GM19467 (cell line): Measurements from ENCODE around the gene CCL25.

Source experiments
- ATAC-seq: cut with Tn5 transposase; IDR thresholded peaks from one replicate; pipeline ENCODE4 v1.9.1; 2021; ENCODE audit warnings: mild to moderate bottlenecking, moderate library complexity; ENCODE audit not compliant: unreplicated experiment

Gene CCL25

DNA sequence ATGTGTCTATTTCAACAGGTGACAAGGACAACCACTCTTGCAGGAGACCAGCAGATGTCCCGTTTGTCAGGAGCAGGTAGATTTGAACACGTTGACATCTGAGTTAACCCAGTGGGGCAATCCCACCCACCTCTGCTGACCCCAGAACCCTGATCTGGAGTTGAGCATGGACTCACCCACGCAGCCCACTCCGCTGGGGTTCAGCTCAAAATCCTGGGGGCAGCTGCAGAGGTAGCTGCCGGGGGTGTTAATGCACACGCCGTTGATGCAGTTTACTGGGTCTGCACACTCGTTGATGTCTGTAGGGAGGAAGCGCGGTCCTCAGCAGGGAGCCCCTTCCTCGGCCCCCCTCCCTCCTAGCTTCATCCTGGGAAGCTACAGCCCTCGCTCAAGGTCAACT is 56.9 kb downstream of the CCL25 start:
- no peak for ATAC-seq

DNA sequence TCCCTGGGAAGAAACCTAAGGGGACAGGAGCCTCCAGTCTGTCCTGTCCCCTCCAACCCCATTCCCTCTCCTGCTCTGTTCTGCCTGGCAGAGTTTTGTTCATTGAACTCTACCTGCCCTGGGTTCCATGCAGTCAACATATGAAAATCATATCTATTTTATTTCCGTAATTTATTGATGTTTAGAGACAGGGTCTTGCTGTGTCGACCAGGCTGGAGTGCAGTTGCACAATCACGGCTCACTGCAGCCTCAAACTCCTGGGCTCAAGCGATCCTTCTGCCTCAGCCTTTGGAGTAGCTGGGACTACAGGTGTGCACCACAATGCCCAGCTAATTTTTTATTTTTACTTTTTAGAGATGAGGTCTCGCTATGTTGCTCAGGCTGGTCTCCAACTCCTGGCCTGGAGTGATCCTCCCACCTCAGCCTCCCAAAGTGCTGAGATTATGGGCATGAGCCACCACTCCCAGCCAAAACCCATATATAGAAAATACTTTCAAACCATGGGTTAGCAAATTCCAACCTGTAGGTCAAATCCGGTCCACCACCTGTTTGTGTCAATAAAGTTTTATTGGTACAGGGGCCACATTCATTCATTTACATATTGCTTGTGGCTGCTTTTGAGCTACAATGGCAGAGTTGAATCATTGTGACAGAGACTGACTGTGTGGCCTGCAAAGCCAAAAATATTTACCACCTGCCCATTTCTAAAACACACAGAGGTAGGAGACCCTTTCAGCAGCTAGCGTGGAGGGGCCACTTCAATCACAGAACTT is 57.5 kb downstream of the CCL25 start:
- ATAC-seq: no peak

DNA sequence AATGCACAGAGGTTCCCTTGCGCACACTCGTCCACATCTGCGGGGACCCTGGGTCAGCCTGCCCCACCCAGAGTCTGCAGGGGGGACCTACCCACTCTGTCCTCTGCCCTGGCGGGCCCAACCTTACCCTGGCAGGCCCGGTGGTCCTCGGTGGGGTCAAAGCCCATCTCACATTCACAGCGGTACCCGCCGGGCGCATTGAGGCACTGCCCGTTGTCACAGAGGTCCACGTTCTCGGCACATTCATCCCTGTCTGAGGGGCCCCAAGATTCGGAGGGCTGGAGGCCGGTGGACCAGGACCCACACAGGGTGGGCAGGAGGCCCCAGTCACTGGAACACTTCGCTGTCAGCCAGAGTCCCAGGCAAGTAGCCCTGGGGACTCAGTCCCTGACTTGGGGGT is 58.4 kb downstream of the CCL25 start:
- ATAC-seq: no peak

DNA sequence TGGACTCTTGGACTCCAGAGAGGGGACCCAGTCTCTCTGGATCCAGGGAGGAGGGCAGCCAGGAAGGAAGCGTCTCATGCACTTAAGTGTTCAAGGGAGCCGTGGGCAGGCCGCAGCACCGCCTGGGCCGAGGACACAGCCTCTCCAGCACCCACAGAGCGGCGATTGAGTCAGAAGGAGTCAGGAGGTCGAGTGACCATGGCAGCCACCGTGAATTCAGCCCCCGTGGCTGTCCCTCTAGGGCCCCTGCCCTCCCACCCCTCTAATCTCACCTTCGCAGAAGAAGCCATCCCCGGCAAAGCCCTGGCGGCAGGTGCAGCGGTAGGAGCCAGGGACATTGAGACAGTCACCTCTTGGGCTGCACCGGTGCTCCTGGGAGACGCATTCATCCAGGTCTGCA is 58.8 kb downstream of the CCL25 start:
- ATAC-seq: no peak
